HS-27A (cell line): ENCODE measurements around the gene SIGLEC7.
"Not testable (repeated sequence)": the region's sequence is repeated elsewhere in the genome, so short reads cannot be mapped to it uniquely, and the experiment has no call there.

Experiments used
- DNase-seq: peaks from one replicate; pipeline ENCODE4 v3.0.0-alpha.2; 2012; ENCODE audit warnings: low read depth, missing footprints

The SIGLEC7 gene

DNA sequence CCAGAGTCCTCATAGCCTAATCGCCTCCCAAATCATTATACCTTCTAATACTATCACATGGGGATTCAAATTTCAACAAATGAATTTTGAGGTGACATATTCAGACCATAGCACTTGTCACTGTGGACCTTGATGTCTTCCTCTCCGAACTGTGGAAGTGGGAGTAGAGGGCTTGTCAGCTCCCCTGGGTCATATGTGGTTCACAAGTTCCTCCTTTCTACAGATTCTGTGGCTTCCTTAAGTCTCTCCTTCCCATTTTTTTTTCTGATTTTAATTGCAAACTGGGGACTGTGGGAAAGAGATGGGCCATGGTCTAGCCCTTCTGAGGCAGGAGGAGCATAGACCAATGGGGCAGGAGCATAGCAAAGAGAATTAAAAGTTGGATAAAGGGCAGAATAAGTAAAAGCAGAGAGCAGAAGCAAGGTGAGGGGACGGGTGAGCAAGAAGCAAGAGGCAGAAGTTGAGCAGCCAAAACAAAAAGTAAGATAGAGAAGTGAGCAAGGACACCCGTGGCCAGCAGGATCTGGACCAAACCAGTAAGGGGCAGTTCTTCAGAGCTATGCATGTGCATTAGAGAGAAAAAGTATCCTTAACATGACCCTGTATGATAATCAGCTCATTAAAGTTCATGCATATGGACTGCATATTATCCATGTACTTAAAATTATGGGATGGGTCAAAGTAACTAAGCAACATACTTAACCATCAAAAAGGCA is 2.6 kb upstream of the SIGLEC7 start:
- DNase-seq = no peak

- DNase-seq = no peak
Observed at GRCh38 chr19:51140441-51140840, 1.7 kb upstream of the SIGLEC7 start.

- no peak for DNase-seq
Observed at GRCh38 chr19:51141181-51141580, 920 bp upstream of the SIGLEC7 start.

DNA sequence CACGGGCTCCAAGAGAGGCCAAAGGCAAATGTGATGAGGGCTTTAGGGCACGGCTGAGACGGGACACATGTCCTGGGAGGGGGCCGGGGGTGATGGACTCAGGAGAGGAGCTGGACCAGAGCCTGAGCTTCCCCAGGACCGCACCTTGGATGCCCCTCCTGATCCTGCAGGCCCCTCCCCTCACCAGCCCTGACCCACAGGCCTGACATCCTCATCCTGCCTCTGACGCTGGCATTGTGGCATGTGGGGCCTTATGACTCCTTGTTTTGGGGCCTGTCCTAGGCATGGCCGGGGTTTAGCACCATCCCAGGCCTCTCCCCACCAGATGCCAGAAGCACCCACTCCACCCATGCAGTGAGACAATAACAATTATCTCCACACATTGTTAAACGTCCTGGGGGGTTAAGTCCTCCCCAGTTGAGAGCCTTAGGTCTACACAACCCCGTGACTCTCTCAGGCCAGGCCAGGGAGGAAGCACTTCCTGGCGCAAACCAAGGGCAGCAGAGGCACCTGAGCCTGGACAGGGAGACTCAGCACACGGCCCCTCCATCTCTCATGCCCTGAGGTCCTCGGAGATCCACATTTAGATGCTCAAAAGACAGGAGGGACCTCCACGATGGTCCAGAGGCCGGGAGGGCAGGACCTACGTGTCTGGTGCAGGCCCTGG is 841 bp downstream of the SIGLEC7 start:
- DNase-seq = not testable (repeated sequence)

- DNase-seq = no peak
Observed at GRCh38 chr19:51143486-51143885, 1.4 kb downstream of the SIGLEC7 start.

DNA sequence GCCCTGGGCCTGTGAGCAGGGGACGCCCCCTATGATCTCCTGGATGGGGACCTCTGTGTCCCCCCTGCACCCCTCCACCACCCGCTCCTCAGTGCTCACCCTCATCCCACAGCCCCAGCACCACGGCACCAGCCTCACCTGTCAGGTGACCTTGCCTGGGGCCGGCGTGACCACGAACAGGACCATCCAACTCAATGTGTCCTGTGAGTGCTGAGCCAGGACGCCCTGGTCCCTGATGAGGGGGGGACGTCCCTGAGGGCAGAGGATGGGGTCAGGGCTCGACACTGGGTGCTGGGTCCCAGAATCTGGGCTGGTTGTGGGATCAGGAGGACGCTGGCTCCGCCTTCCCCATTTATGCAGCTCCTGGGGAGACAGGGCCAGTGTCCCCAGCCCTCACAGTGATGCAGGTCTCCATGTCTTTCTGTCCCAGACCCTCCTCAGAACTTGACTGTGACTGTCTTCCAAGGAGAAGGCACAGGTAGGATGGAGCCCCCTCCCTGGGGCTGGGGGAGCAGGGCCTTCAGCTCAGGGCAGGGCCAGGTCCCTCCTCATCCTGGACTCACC is 2.5 kb downstream of the SIGLEC7 start:
- no peak for DNase-seq

DNA sequence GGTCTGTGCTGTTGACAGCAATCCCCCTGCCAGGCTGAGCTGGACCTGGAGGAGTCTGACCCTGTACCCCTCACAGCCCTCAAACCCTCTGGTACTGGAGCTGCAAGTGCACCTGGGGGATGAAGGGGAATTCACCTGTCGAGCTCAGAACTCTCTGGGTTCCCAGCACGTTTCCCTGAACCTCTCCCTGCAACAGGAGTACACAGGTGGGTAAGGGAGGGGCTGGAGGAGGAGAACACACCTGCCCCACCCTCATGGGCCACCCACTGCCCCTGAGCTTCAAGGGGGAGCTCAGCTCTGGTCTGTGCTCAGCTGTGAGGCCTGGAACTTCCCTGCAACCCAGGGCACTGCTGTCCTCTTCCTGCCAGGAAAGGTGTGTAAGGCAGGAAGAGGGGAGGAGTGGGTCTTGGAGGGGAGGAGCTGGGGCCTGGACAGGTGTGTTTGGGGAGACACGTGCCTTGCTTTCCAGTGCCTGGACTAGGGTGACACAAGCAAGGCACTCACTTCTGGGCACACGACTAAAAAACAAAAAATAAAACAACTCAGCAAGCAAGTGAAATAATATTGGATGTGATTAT is 3.9 kb downstream of the SIGLEC7 start:
- no peak for DNase-seq

- DNase-seq = no peak
Observed at GRCh38 chr19:51146751-51147150, 4.7 kb downstream of the SIGLEC7 start.

GRCh38 chr19:51147663-51148062 is 5.6 kb downstream of the SIGLEC7 start:
- no peak for DNase-seq

GRCh38 chr19:51148580-51148979 is 6.5 kb downstream of the SIGLEC7 start:
- DNase-seq = no peak

DNA sequence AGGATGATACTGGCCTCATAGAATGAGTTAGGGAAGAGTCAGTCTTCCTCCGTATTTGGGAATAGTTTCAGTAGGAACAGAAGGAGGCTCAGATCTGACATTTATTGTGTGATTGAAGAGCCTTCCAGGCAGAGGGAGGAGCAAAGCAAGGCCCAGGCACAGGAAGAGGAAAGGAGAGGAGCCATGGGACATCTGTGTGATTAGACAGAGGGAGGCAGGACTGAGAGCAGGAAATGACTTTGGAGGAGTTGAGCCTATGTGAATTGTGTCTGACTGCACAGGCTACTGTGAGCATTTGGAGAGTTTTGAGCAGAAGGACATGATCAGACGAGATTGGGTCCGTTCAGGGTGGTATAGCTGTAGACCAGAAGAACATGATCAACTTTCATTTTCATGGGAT is 8.5 kb downstream of the SIGLEC7 start:
- no peak for DNase-seq

GRCh38 chr19:51156710-51157109 is 14.6 kb downstream of the SIGLEC7 start:
- no peak for DNase-seq

DNA sequence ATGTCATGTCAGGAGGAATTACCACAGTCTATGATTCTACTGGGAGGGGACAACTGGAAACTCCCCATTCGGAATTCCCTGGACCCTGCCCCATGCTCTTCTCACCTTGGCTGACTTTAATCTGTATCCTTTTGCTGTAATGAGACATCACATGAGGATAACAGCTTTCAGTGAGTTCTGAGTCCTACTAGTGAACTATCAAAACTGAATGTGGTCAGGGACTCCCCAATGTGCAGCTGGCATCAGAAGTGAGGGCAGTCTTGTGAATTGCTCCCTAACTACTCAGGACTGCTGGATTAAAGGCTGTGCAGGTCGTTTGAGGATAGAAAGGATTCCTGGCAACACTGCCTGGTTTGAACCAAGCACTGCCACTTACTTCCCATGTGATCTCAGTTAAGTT is 15.2 kb downstream of the SIGLEC7 start:
- DNase-seq = no peak

DNA sequence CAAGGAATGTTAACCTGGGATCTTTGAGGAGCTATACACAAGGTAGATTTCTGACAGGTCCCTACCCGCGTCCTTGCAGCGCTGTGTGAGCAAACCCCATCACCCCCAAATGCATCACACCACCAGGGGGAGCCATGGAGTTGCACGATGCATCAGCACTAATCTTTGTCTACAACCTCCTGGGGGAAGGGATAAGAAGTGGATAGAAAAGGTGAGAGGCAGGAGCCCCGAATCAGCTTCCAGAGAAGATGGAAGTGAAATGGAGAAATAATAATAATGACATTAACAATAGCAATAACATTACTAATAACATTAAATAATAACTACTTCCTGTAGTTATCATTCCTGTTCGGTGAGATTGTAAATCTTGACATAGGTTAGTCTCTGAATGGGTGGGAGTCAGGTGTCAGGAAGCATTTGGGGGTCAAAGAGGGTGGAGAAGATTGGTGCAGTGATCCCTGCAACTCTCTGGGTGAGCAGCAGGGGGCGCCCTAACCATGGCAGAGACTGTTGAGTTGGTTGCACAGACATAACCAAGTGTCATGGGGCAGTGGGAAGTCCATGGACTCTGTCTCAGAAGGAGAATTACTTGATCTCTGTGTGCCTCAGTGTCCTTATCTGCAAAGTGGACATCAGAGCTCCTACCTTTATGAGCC is 16.5 kb downstream of the SIGLEC7 start:
- DNase-seq = no peak

GRCh38 chr19:51159656-51160055 is 17.6 kb downstream of the SIGLEC7 start:
- no peak for DNase-seq

GRCh38 chr19:51161266-51161665 is 19.2 kb downstream of the SIGLEC7 start:
- DNase-seq = no peak

DNA sequence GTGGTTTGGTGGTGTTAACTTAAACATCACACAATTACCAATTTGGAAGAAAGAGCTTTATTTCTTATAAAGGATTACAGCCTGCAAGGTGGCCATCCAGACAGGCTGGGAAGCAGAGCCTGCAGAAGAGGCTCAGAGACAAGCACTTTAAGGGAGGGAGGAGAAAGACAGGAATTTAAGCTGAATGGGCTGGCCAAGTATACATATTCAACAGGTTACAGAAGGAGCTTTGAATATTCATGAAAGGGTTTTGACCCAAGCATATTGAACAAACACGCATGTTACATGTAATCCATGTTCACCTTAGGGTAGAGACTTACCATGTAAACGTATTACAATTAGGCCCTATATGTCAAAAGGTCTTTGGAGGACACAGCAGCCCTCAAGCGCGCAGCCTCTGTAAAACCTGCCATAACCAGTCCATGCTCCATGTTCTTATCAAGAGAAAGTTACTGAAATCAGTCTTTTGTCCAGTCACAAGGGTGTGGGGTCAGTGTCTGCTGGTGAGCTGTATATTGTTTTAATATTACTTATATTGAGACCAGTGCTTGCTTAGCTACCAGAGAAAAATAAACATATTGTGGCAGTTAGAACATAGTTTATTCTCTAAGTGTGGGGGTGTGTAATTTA is 19.9 kb downstream of the SIGLEC7 start:
- DNase-seq = no peak

DNA sequence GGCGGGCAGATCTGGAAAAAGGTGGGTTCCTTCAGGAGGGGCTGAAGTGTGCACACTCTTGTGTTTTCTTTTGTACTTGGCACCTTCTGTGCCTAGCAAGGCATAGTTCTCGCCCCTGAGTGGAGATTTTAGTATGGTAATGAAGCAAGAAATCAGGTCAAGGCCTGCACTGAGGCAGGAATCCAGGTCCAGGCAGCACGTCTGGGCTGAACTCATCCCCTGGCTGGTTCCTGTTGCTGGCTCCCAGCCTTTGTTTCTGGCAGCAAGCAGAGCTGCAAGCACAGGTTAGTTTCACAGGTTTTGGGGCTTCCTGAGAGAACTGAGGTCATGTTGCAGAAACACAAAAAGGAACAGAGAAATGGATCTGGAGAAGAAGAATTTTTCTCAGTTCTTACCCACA is 21.2 kb downstream of the SIGLEC7 start:
- no peak for DNase-seq

DNA sequence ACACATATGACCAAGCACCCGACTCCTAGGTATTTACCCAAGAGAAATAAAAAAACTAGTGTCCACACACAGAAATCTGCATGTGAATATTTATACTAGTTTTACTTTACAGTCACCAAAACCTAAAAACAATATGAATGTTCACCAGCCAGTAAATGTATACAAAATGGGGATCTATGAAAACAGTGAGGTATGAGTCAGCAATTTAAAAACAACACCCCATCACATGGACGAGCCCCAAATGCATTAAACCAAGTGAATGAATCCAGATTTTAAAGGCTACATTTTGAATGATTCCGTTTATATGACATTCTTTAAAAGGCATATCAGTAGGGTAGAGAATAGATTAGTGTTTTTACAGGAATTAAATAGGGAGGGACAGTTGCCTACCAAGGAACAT is 22.1 kb downstream of the SIGLEC7 start:
- DNase-seq = no peak

- DNase-seq = no peak
Observed at GRCh38 chr19:51166846-51167490, 24.9 kb downstream of the SIGLEC7 start.

DNA sequence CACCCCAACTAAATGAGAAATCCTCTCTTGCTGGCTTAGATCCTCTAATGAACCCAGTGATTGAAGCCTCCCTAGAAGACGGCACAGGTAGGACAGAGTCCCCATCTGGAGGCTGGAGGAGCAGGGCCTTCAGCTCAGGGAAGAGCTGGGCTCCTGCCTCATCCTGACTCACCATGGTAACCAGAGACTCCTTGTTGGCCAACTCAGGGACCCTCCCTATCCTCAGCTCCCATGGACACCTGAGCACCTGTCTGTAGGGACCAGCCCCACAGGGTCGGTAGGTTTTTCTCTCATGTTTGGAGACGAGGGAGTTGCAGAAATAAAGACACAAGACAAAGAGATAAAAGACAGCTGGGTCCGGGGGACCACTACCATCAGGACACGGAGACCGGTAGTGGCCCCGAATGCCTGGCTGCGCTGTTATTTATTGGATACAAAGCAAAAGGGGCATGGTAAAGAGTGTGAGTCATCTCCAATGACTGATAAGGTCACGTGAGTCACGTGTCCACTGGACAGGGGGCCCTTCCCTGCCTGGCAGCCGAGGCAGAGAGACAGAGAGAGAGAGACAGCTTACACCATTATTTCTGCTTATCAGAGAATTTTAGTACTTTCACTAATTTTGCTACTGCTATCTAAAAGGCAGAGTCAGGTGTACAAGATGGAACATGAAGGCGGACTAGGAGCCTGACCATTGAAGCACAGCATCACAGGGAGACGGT is 26.6 kb downstream of the SIGLEC7 start:
- no peak for DNase-seq
